ENCODE data around the gene ADAMTSL4. TPM values are rescaled to one million over a fixed set of nuclear protein-coding genes. Genes with fewer than 3 reads are reported as not detected.
A peak's percentile ranks its signal among the peaks of the same experiment; 100 is the strongest.

The ADAMTSL4 gene
- total RNA-seq, 1 experiment from 2014 or later, result 4.3 TPM

GRCh38 chr1:150564051-150564991 is 15.1 kb downstream of the ADAMTSL4 start:
- Histone ChIP-seq H3K4me2 (ENCODE audit: low read length) (peak overlapping the region; percentile 99), H3K4me3 (replicated peaks in 1 of 2; ENCODE audit: low read depth in 1 of 2, low read length in 2 of 2) (no peak overlapping the region), H3K27me3 (ENCODE audit: insufficient read depth, low read length) (no peaks in the 10 kb centered on the region), H3K4me1 (ENCODE audit: control insufficient read depth in 1 of 2, insufficient read depth in 2 of 2, low read length in 2 of 2) (peaks cover 62 to 76% of the 10 kb centered on the region in 2 experiments), H3K36me3 (ENCODE audit: control insufficient read depth in 1 of 2, insufficient read depth in 2 of 2, low read length in 2 of 2) (no peaks in the 10 kb centered on the region), H3K27ac (ENCODE audit: low read depth, low read length) (peak overlapping the region; percentile 95), H3K9ac (ENCODE audit: low read length) (peak overlapping the region; percentile 5; the same call in 1 of the 2 replicates), H3K9me3 (ENCODE audit: control insufficient read depth in 1 of 2, insufficient read depth in 1 of 2, low read depth in 1 of 2, low read length in 2 of 2) (no peaks in the 10 kb centered on the region), H2AFZ (ENCODE audit: low read depth, low read length, poor library complexity, severe bottlenecking) (no peak overlapping the region), H4K20me1 (ENCODE audit: insufficient read depth) (no peaks in the 10 kb centered on the region), H3K9me2 (ENCODE audit: insufficient read depth) (no peaks in the 10 kb centered on the region), H3K79me2 (ENCODE audit: insufficient read depth, low read length) (peaks cover 25% of the 10 kb centered on the region)
- intact Hi-C loops (cut with micrococcal nuclease), result loop anchor here (5.0 to 10.0 kb wide), 3 partner anchors 130 to 443 kb away; partner anchors contain the start of genes GOLPH3L, MINDY1 and PRUNE1
- CTCF ChIA-PET, result interaction anchor here (1.3 to 1.6 kb wide), 2 partner anchors 248 to 432 kb away, joined by 3 to 5 read pairs; no protein-coding TSS in a partner anchor
- DNase-seq (ENCODE audit: low read depth, low spot score) (no peak), ATAC-seq (no peak)
- BruUV-seq (replicated peaks), result no TSS peak
- RAD21 ChIA-PET (ENCODE audit: low non-redundant PET in 1 of 2, low total read pairs in 2 of 2, uncharacterized antibody in 2 of 2, unreplicated experiment in 2 of 2), result no interaction called here
- POLR2A ChIA-PET, result interaction anchor here (0.6 to 6.6 kb wide), 5 partner anchors 7 to 79 kb away, joined by 3 to 41 read pairs (median 5); partner anchors contain the start of genes ENSA and MCL1
- no peak for TF ChIP-seq SP1 (IDR thresholded peaks at IDR 0.05; ENCODE audit: low read depth)
- TF ChIP-seq TCF7L2 (IDR thresholded peaks at IDR 0.05; ENCODE audit: borderline replicate concordance, extremely low read depth, insufficient read depth, insufficient read length), result no peak
- TF ChIP-seq SRF (IDR thresholded peaks at IDR 0.05; ENCODE audit: low read depth), result no peak
- no peak for TF ChIP-seq YY1 (IDR thresholded peaks at IDR 0.05; ENCODE audit: extremely low read depth, insufficient replicate concordance, low read depth, low read length)
- TF ChIP-seq ELF1 (IDR thresholded peaks at IDR 0.05; ENCODE audit: borderline replicate concordance, low read depth), result no peak
- TF ChIP-seq REST (IDR thresholded peaks at IDR 0.05; ENCODE audit: low read depth), result no peak
- TF ChIP-seq JUND (IDR thresholded peaks at IDR 0.05), result no peak
- TF ChIP-seq CTCF (IDR thresholded peaks at IDR 0.05 in 2 of 3, conservative IDR thresholded peaks at IDR 0.05 in 1 of 3; ENCODE audit: borderline replicate concordance in 1 of 3, insufficient read depth in 1 of 3, low read depth in 2 of 3, low read length in 2 of 3), result no peak
- TF ChIP-seq SIN3A (IDR thresholded peaks at IDR 0.05; ENCODE audit: low read depth), result no peak
- TF ChIP-seq ZBTB33 (IDR thresholded peaks at IDR 0.05; ENCODE audit: extremely low read depth, insufficient replicate concordance, low read length), result no peak
- TF ChIP-seq EGR1 (IDR thresholded peaks at IDR 0.05; ENCODE audit: low read depth), result no peak
- TF ChIP-seq MAX (IDR thresholded peaks at IDR 0.05), result no peak
- no peak for TF ChIP-seq CEBPB (IDR thresholded peaks at IDR 0.05; ENCODE audit: low read depth)
- TF ChIP-seq ATF3 (IDR thresholded peaks at IDR 0.05), result no peak
- no peak for TF ChIP-seq EZH2phosphoT487 (IDR thresholded peaks at IDR 0.05; ENCODE audit: borderline replicate concordance)
- no peak for TF ChIP-seq ZNF274 (IDR thresholded peaks at IDR 0.05; ENCODE audit: low read depth, low read length)
- TF ChIP-seq RAD21 (IDR thresholded peaks at IDR 0.05; ENCODE audit: low read depth), result no peak
